Measurements from ENCODE around the gene B4GAT1. TPM values are rescaled to one million over a fixed set of nuclear protein-coding genes. Genes with fewer than 3 reads are reported as not detected.
"Not testable (repeated sequence)": the region's sequence is repeated elsewhere in the genome, so short reads cannot be mapped to it uniquely, and the experiment has no call there.

The B4GAT1 gene
- total and polyA plus RNA-seq, 5 donors from 2014 or later, result 3.5 to 15.1 (median 12.0) TPM

DNA sequence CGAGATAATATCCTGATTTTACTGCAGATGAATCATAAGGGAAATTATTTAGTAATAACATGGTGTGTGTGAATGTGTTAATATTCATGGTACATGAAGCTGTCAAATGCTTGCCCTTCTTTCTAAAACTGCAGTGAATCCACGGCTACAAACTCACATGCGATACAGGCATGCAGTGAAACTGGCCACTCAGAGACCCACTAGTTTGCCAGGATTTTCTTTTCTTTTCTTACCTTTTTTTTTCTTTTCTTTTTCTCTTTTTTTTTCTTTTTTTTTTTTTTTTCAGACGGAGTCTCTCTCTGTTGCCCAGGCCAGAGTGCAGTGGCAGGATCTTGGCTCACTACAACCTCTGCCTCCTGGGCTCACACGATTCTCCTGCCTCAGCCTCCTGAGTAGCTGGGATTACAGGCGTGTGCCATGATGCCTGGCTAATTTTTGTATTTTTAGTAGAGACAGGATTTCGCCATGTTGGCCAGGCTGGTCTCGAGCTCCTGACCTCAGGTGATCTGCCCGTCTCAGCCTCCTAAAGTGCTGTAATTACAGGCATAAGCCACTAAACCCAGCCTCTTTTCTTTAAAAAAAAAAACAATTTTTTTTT lies 26.4 kb upstream of the B4GAT1 start:
- H3K9me3 Mint-ChIP-seq; H3K36me3 Mint-ChIP-seq; H3K36me3 ChIP-seq (ENCODE audit: control insufficient read depth, insufficient read depth, low read length); H3K9me3 ChIP-seq (ENCODE audit: control insufficient read depth in 2 of 2, low read length in 2 of 2); DNase-seq; H3K4me3 ChIP-seq (ENCODE audit: low read depth, low read length); H3K27me3 ChIP-seq (ENCODE audit: control insufficient read depth, insufficient read depth, low read length); H3K27ac ChIP-seq (ENCODE audit: insufficient read depth, low read length, poor library complexity, severe bottlenecking); H3K27ac Mint-ChIP-seq; ATAC-seq (ENCODE audit: low read depth in 2 of 2): not testable (repeated sequence)
- Mint-ChIP-seq H3K27me3 (peaks cover 19% of the 10 kb centered on the region), H3K4me1 (peaks cover 4 to 19% (median 12%) of the 10 kb centered on the region in 4 donors), H3K4me3 (peak overlapping the region; percentile 5 to 53 (median 22))
- H3K4me1 ChIP-seq (ENCODE audit: control insufficient read depth, insufficient read depth, low read length, poor library complexity, severe bottlenecking), result peaks cover 19% of the 10 kb centered on the region

DNA sequence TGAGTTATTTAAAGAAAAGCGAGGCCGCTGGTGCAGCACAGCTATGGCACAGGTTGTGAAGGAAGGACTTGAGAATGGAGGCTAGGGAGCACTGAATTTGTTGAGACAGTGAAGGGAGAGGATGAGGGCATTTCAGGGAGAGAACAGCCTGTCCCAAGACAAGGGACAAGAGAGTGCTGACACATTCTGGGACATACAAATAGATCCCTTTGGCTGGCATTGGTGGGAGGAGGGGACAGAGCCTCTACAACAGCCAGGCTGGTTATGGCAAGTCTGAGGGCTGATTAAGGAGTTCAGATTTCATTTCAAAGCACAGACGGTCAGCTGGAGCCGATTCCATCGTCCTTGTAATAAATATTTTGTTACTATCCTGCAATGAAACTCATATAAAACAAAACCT lies 25.8 kb upstream of the B4GAT1 start:
- Mint-ChIP-seq H3K9me3 (no peaks in the 10 kb centered on the region), H3K4me1 (peaks cover 4 to 19% (median 12%) of the 10 kb centered on the region in 4 donors), H3K36me3 (no peaks in the 10 kb centered on the region), H3K27ac (peak overlapping the region in 1 of 3 donors; percentile 76), H3K27me3 (peaks cover 19% of the 10 kb centered on the region), H3K4me3 (peak overlapping the region; percentile 5 to 28 (median 12))
- Histone ChIP-seq H3K27me3 (ENCODE audit: control insufficient read depth, insufficient read depth, low read length) (no peaks in the 10 kb centered on the region), H3K27ac (ENCODE audit: insufficient read depth, low read length, poor library complexity, severe bottlenecking) (no peak overlapping the region), H3K4me1 (ENCODE audit: control insufficient read depth, insufficient read depth, low read length, poor library complexity, severe bottlenecking) (peaks cover 19% of the 10 kb centered on the region), H3K4me3 (ENCODE audit: low read depth, low read length) (no peak overlapping the region), H3K36me3 (ENCODE audit: control insufficient read depth, insufficient read depth, low read length) (no peaks in the 10 kb centered on the region), H3K9me3 (ENCODE audit: control insufficient read depth in 2 of 2, low read length in 2 of 2) (no peaks in the 10 kb centered on the region)
- DNase-seq (no peak), ATAC-seq (ENCODE audit: low read depth in 2 of 2) (no peak)

DNA sequence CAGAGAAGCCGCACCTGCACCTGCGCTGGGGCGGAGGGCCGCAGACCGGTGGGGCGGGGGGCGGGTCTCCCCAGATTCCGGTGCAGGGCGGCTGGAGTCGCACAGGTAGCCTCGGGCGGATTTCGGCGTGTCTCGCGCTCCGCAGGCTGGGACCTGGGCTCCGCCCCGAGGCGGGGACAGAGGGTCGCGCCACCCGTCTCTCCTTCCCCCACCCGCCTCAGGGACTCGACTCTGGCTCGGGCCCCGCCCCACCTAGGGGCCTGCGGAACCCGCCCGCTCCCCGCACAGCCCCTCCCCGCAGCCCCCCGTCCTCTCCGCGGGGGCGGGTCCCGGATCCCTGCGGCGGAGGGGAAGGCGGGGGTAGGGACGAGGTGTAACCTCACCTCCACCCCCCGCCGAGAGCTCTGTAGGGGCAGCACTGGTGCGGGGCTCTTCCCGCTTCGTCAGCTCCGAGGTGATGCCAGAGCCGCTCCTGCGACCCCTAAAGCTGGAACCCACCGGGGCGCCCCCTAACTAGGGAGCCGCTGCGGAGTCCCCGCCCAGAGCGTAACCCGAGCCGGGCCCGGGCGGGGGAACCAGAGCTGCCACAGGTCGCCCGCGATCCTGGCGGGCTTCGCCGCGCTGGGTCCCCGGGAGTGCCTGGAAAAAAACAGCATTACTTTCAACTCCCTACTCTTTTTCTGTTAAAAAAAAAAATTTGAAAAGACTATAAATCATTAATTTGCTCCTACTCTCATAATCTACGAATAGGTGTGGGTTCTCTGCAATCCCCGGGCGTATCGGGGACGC lies 24.4 kb upstream of the B4GAT1 start, which contains the start of gene SLC29A2:
Gene SLC29A2 (minus strand): TSS at position 134 of the 789 bp plus-strand sequence. CDS start 169 bp downstream, outside the sequence.
- Histone ChIP-seq H3K9me3 (ENCODE audit: control insufficient read depth in 2 of 2, low read length in 2 of 2) (no peaks in the 10 kb centered on the region), H3K27ac (ENCODE audit: insufficient read depth, low read length, poor library complexity, severe bottlenecking) (peak within 1 kb of the TSS; percentile 68), H3K36me3 (ENCODE audit: control insufficient read depth, insufficient read depth, low read length) (no peaks in the 10 kb centered on the region), H3K4me1 (ENCODE audit: control insufficient read depth, insufficient read depth, low read length, poor library complexity, severe bottlenecking) (peaks cover 19% of the 10 kb centered on the region), H3K27me3 (ENCODE audit: control insufficient read depth, insufficient read depth, low read length) (no peaks in the 10 kb centered on the region), H3K4me3 (ENCODE audit: low read depth, low read length) (peak within 1 kb of the TSS; percentile 76)
- ATAC-seq (ENCODE audit: low read depth in 2 of 2) (peak; percentile 74 to 76), DNase-seq (peak; percentile 70 to 81 (median 72))
- Mint-ChIP-seq H3K27me3 (peaks cover 14% of the 10 kb centered on the region), H3K9me3 (no peaks in the 10 kb centered on the region), H3K4me3 (peak within 1 kb of the TSS; percentile 90 to 97 (median 93)), H3K36me3 (no peaks in the 10 kb centered on the region), H3K4me1 (peaks cover 4 to 19% (median 12%) of the 10 kb centered on the region in 4 donors), H3K27ac (peak within 1 kb of the TSS; percentile 66 to 88 (median 82))

DNA sequence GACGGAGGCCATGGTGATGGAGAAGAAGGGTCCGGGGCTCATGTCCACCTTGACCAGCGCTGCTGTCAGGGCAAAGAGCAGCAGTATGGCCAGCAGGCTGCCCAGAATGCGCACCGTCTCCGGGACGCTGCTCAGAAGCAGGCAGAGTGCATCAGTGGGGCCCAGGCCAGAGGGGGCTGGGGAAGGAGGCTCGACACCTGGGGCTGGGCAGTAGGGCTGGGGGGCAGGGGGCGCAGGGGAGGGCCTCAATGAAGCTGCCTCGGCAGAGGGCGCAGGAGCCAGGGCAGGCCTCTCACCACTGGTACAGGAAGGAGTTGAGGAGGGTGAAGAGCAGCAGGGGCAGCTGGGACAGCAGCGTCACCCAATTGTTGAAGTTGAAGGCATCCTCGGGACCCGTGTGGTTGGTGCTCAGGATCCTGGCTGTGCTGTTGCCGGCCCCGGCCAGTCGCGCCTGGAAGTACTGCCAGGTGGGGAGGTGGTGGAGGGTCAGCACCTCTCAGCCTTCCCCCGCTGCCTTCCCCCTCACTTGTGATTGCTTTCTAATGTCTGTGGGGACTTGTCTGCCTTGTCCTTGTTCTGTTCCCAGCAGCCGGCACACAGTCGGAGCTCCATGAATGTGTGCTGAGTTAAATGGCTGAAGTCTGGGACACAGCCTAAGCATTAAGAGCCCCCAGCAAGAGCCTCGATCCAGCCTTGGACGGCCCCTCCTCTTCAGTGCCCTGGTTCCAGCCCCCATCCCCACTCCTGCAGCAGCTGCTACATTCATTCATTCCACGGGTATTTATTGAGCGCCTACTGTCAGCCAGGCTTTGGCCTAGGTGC lies 21.9 kb upstream of the B4GAT1 start:
- no peaks in the 10 kb centered on the region for H3K36me3 ChIP-seq (ENCODE audit: control insufficient read depth, insufficient read depth, low read length)
- DNase-seq (no peak), ATAC-seq (ENCODE audit: low read depth in 2 of 2) (no peak)
- no peaks in the 10 kb centered on the region for H3K9me3 ChIP-seq (ENCODE audit: control insufficient read depth in 2 of 2, low read length in 2 of 2)
- no peaks in the 10 kb centered on the region for H3K36me3 Mint-ChIP-seq
- H3K4me1 Mint-ChIP-seq, result peaks cover 4 to 19% (median 12%) of the 10 kb centered on the region in 4 donors
- peaks cover 12% of the 10 kb centered on the region for H3K27me3 Mint-ChIP-seq
- no peak overlapping the region for H3K4me3 ChIP-seq (ENCODE audit: low read depth, low read length)
- H3K27ac Mint-ChIP-seq, result no peak overlapping the region
- H3K4me1 ChIP-seq (ENCODE audit: control insufficient read depth, insufficient read depth, low read length, poor library complexity, severe bottlenecking), result peaks cover 19% of the 10 kb centered on the region
- no peaks in the 10 kb centered on the region for H3K27me3 ChIP-seq (ENCODE audit: control insufficient read depth, insufficient read depth, low read length)
- no peaks in the 10 kb centered on the region for H3K9me3 Mint-ChIP-seq
- H3K4me3 Mint-ChIP-seq, result peak overlapping the region; percentile 61 to 77 (median 66)
- no peak overlapping the region for H3K27ac ChIP-seq (ENCODE audit: insufficient read depth, low read length, poor library complexity, severe bottlenecking)

DNA sequence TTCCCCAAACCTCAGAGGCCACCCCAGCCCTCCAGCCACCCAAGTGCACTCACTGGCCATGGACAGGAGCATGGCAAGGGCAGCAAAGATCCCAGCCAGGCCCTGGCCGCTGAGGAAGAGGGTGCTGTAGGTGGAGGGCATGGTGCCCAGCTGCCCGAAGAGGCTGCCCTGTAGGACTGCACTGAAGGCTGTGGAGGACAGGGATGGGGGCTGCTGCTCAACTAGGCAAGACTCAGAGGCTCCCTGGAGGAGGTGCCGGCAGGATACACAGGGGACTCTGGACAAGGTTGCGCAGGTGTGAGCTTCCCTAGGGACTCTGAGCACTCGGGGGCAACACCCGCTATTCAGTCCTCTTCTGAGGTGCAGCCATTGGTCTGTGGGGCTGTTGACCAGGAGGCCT lies 21.1 kb upstream of the B4GAT1 start:
- H3K27ac Mint-ChIP-seq, result no peak overlapping the region
- H3K27me3 Mint-ChIP-seq, result peaks cover 12% of the 10 kb centered on the region
- Histone ChIP-seq H3K4me3 (ENCODE audit: low read depth, low read length) (no peak overlapping the region), H3K27ac (ENCODE audit: insufficient read depth, low read length, poor library complexity, severe bottlenecking) (no peak overlapping the region), H3K9me3 (ENCODE audit: control insufficient read depth in 2 of 2, low read length in 2 of 2) (no peaks in the 10 kb centered on the region), H3K4me1 (ENCODE audit: control insufficient read depth, insufficient read depth, low read length, poor library complexity, severe bottlenecking) (peaks cover 19% of the 10 kb centered on the region), H3K36me3 (ENCODE audit: control insufficient read depth, insufficient read depth, low read length) (no peaks in the 10 kb centered on the region), H3K27me3 (ENCODE audit: control insufficient read depth, insufficient read depth, low read length) (no peaks in the 10 kb centered on the region)
- no peak for ATAC-seq (ENCODE audit: low read depth in 2 of 2)
- peaks cover 4 to 19% (median 12%) of the 10 kb centered on the region in 4 donors for H3K4me1 Mint-ChIP-seq
- DNase-seq, result no peak
- no peaks in the 10 kb centered on the region for H3K9me3 Mint-ChIP-seq
- no peaks in the 10 kb centered on the region for H3K36me3 Mint-ChIP-seq
- H3K4me3 Mint-ChIP-seq, result peak overlapping the region in 1 of 4 donors; percentile 67

DNA sequence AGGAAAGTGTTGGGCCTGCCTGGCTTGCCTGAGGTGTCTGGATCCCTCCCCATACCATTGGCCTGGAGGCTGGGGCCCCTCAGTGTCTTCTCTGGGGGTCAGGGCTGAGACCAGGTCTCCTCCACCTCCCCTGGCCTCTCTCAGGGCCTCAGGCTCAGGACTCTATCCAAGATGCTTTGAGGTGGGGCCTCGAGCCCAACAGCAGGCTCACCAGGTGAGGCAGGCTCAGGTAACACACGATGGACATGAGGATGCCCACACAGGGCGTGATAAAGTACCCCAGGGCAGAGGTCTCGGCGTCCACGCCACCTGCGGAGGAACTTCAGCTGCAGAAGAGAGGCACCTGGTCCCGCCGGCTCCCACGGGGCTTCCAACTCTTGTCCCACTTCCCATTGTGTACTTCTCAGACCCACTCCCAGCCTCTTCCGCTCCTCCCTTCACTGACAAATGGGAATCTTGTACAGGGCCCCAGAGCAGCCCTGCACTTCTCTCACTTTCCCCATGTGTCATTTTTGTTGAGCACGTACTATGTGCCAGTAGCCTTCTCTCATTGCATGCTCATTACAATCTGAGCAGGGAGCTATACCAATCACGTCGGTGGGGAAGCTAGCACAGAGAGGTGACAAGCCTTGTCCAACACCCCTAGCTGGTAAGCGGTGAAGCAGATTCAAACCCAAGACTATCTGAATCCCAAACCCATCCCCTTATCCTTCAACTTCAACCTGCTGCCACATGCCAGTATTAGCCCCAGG lies 20.3 kb upstream of the B4GAT1 start:
- no peak for DNase-seq
- Mint-ChIP-seq H3K36me3 (no peaks in the 10 kb centered on the region), H3K4me3 (no peak overlapping the region)

More for the DNA sequence above, 20.3 kb upstream of the B4GAT1 start:
- ATAC-seq (ENCODE audit: low read depth in 2 of 2), result no peak
- H3K27me3 ChIP-seq (ENCODE audit: control insufficient read depth, insufficient read depth, low read length), result no peaks in the 10 kb centered on the region
- Mint-ChIP-seq H3K9me3 (no peaks in the 10 kb centered on the region), H3K27ac (peak overlapping the region in 1 of 3 donors; percentile 55), H3K27me3 (peaks cover 5% of the 10 kb centered on the region), H3K4me1 (peaks cover 4 to 18% (median 10%) of the 10 kb centered on the region in 4 donors)
- no peaks in the 10 kb centered on the region for H3K9me3 ChIP-seq (ENCODE audit: control insufficient read depth in 2 of 2, low read length in 2 of 2)
- H3K36me3 ChIP-seq (ENCODE audit: control insufficient read depth, insufficient read depth, low read length), result no peaks in the 10 kb centered on the region
- H3K27ac ChIP-seq (ENCODE audit: insufficient read depth, low read length, poor library complexity, severe bottlenecking), result no peak overlapping the region
- no peak overlapping the region for H3K4me3 ChIP-seq (ENCODE audit: low read depth, low read length)
- H3K4me1 ChIP-seq (ENCODE audit: control insufficient read depth, insufficient read depth, low read length, poor library complexity, severe bottlenecking), result peaks cover 19% of the 10 kb centered on the region

Data from CD4-positive, CD25-positive, alpha-beta regulatory T cell (primary cell).